ENCODE results near the gene CTIF. TPM values are rescaled to one million over a fixed set of nuclear protein-coding genes. Genes with fewer than 3 reads are reported as not detected.

CTIF gene
- polyA plus RNA-seq, 1 donor from 2014 or later: 50.2 TPM

DNA sequence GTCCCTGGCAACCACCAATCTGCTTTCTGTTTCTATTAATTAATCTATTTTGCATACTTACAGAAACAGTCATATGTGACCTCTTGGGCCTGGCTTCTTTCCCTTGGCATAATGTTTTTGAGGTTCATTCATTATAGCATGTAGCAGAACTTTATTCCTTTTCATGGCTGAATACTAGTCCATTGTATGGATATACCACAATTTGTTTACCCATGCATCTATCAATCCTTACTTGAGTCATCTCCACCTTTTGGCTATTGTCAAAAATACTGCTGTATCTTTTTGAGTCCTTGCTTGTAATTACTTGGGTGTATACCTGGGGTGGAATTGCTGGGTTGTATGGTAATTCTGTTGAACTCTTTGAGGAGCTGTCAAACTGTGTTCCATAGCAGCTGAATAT, 126.8 kb downstream of the CTIF start:
- no peak overlapping the region for H3K4me3 ChIP-seq (ENCODE audit: low read length)
- TF ChIP-seq REST (IDR thresholded peaks at IDR 0.05; ENCODE audit: borderline replicate concordance): no peak
- no peak for TF ChIP-seq CTCF (IDR thresholded peaks at IDR 0.05; ENCODE audit: poor library complexity, severe bottlenecking)
- no peak for TF ChIP-seq EP300 (conservative IDR thresholded peaks at IDR 0.05; ENCODE audit: poor library complexity, severe bottlenecking)
- no peak for TF ChIP-seq POLR2AphosphoS5 (IDR thresholded peaks at IDR 0.05)
- TF ChIP-seq MXI1 (conservative IDR thresholded peaks at IDR 0.05; ENCODE audit: poor library complexity, severe bottlenecking): no peak
- TF ChIP-seq TAF1 (IDR thresholded peaks at IDR 0.05; ENCODE audit: low read depth): no peak
- TF ChIP-seq SMC3 (conservative IDR thresholded peaks at IDR 0.05; ENCODE audit: poor library complexity): no peak
- TF ChIP-seq RAD21 (conservative IDR thresholded peaks at IDR 0.05): no peak
- no peak for TF ChIP-seq EZH2 (IDR thresholded peaks at IDR 0.05; ENCODE audit: borderline replicate concordance, insufficient read depth, low read length, poor library complexity, severe bottlenecking)
- H3K4me2 ChIP-seq (ENCODE audit: low read length): no peak overlapping the region
- H3K79me2 ChIP-seq (replicated peaks; ENCODE audit: insufficient read depth, low read length): peaks cover 8% of the 10 kb centered on the region
- no peaks in the 10 kb centered on the region for H4K20me1 ChIP-seq (ENCODE audit: insufficient read depth)
- no peak overlapping the region for H3K9ac ChIP-seq (ENCODE audit: low read length)
- H3F3A ChIP-seq (ENCODE audit: insufficient read depth, low read length, poor library complexity, severe bottlenecking): no peaks in the 10 kb centered on the region
- peaks cover 12% of the 10 kb centered on the region for H3K36me3 ChIP-seq (ENCODE audit: insufficient read depth, low read length)
- no peak overlapping the region for H3K27ac ChIP-seq (ENCODE audit: low read length)
- H3K9me3 ChIP-seq (ENCODE audit: low read length): peaks cover 2% of the 10 kb centered on the region
- no peaks in the 10 kb centered on the region for H3K9me2 ChIP-seq (ENCODE audit: insufficient read depth, low read length)
- no peak overlapping the region for H2AFZ ChIP-seq (ENCODE audit: low read depth, low read length)
- no peaks in the 10 kb centered on the region for H3K27me3 ChIP-seq (ENCODE audit: insufficient read depth, low read depth, low read length)

GRCh38 chr18:48666613-48667012, 127.8 kb downstream of the CTIF start:
- no peaks in the 10 kb centered on the region for H3F3A ChIP-seq (ENCODE audit: insufficient read depth, low read length, poor library complexity, severe bottlenecking)
- H3K27ac ChIP-seq (ENCODE audit: low read length): no peak overlapping the region

More at GRCh38 chr18:48666613-48667012, 127.8 kb downstream of the CTIF start:
- no peaks in the 10 kb centered on the region for H3K9me2 ChIP-seq (ENCODE audit: insufficient read depth, low read length)
- TF ChIP-seq SMC3 (conservative IDR thresholded peaks at IDR 0.05; ENCODE audit: poor library complexity): no peak
- TF ChIP-seq RAD21 (conservative IDR thresholded peaks at IDR 0.05): no peak
- TF ChIP-seq POLR2AphosphoS5 (IDR thresholded peaks at IDR 0.05): no peak
- H3K4me3 ChIP-seq (ENCODE audit: low read length): no peak overlapping the region
- H3K9me3 ChIP-seq (ENCODE audit: low read length): peaks cover 7% of the 10 kb centered on the region
- H3K79me2 ChIP-seq (replicated peaks; ENCODE audit: insufficient read depth, low read length): peaks cover 1% of the 10 kb centered on the region
- no peaks in the 10 kb centered on the region for H4K20me1 ChIP-seq (ENCODE audit: insufficient read depth)
- no peak overlapping the region for H3K4me2 ChIP-seq (ENCODE audit: low read length)
- no peak overlapping the region for H2AFZ ChIP-seq (ENCODE audit: low read depth, low read length)
- H3K36me3 ChIP-seq (ENCODE audit: insufficient read depth, low read length): peaks cover 21% of the 10 kb centered on the region
- H3K9ac ChIP-seq (ENCODE audit: low read length): no peak overlapping the region
- H3K27me3 ChIP-seq (ENCODE audit: insufficient read depth, low read depth, low read length): no peaks in the 10 kb centered on the region

Measured in neural cell (in vitro differentiated cells).